Stimulated activated naive CD8-positive, alpha-beta T cell treated with anti-CD3 and anti-CD28 coated beads, Interleukin-15, amount 100 ng/mL, for 72 hours (primary cell): ENCODE results near the gene FOXK1.
"Not testable (repeated sequence)": the region's sequence is repeated elsewhere in the genome, so short reads cannot be mapped to it uniquely, and the experiment has no call there.

Experiments
- ATAC-seq: fragments of 150-1000 bp; cut with Tn5 transposase; 2 replicates; pipeline ENCODE4 v1.10.0; 2021; ENCODE audit warnings: mild to moderate bottlenecking, moderate library complexity
- DNase-seq, 2 donors: peaks; one replicate each; pipeline ENCODE4 v3.0.0; 2021 to 2022
- H3K27ac Mint-ChIP-seq, 2 donors: one replicate each; pipeline ENCODE4 v1.8.0; 2022; ENCODE audit warnings: mild to moderate bottlenecking in 2 of 2, mixed read lengths in 2 of 2, moderate library complexity in 2 of 2
- H3K27me3 Mint-ChIP-seq: one replicate; pipeline ENCODE4 v1.8.0; 2022; ENCODE audit warnings: mixed read lengths
- H3K4me1 Mint-ChIP-seq: one replicate; pipeline ENCODE4 v1.8.0; 2022; ENCODE audit warnings: mild to moderate bottlenecking, mixed read lengths
- H3K4me3 Mint-ChIP-seq, 2 donors: one replicate each; pipeline ENCODE4 v1.8.0; 2022; ENCODE audit warnings: mild to moderate bottlenecking in 2 of 2, mixed read lengths in 2 of 2, moderate library complexity in 1 of 2
- H3K9me3 Mint-ChIP-seq, 2 donors: one replicate each; pipeline ENCODE4 v1.8.0; 2022; ENCODE audit warnings: mixed read lengths in 2 of 2

FOXK1 gene

GRCh38 chr7:4657640-4658417, 24.3 kb upstream of the FOXK1 start:
- Mint-ChIP-seq H3K4me3 (no peak overlapping the region), H3K4me1 (no peaks in the 10 kb centered on the region), H3K9me3 (peaks cover 13 to 33% of the 10 kb centered on the region in 2 donors), H3K27ac (no peak overlapping the region), H3K27me3 (no peaks in the 10 kb centered on the region)
- no peak for DNase-seq
- ATAC-seq: no peak

GRCh38 chr7:4659551-4660286, 22.4 kb upstream of the FOXK1 start:
- Mint-ChIP-seq H3K9me3 (peaks cover 13 to 33% of the 10 kb centered on the region in 2 donors), H3K4me3 (no peak overlapping the region), H3K4me1 (peaks cover 8% of the 10 kb centered on the region), H3K27me3 (no peaks in the 10 kb centered on the region), H3K27ac (no peak overlapping the region)
- DNase-seq (peak in 1 of 2 donors; percentile 17), ATAC-seq (no peak)

GRCh38 chr7:4661871-4662270, 20.2 kb upstream of the FOXK1 start:
- H3K27me3 Mint-ChIP-seq: no peaks in the 10 kb centered on the region
- H3K4me3 Mint-ChIP-seq: no peak overlapping the region
- DNase-seq: no peak
- peaks cover 13 to 33% of the 10 kb centered on the region in 2 donors for H3K9me3 Mint-ChIP-seq
- no peak overlapping the region for H3K27ac Mint-ChIP-seq
- peaks cover 8% of the 10 kb centered on the region for H3K4me1 Mint-ChIP-seq
- no peak for ATAC-seq

GRCh38 chr7:4663239-4664018, 18.7 kb upstream of the FOXK1 start:
- peaks cover 8% of the 10 kb centered on the region for H3K4me1 Mint-ChIP-seq
- H3K4me3 Mint-ChIP-seq: no peak overlapping the region
- DNase-seq (no peak), ATAC-seq (peak; percentile 64)
- H3K27me3 Mint-ChIP-seq: no peaks in the 10 kb centered on the region
- H3K9me3 Mint-ChIP-seq: peaks cover 13 to 23% of the 10 kb centered on the region in 2 donors
- no peak overlapping the region for H3K27ac Mint-ChIP-seq

- no peak for ATAC-seq
- no peak for DNase-seq
- H3K27ac Mint-ChIP-seq: peak overlapping the region in 1 of 2 donors; percentile 1
- H3K27me3 Mint-ChIP-seq: no peaks in the 10 kb centered on the region
- peaks cover 8% of the 10 kb centered on the region for H3K4me1 Mint-ChIP-seq
- no peak overlapping the region for H3K4me3 Mint-ChIP-seq
- peaks cover 3 to 5% of the 10 kb centered on the region in 2 donors for H3K9me3 Mint-ChIP-seq
Measured at GRCh38 chr7:4665661-4666060, 16.4 kb upstream of the FOXK1 start.

GRCh38 chr7:4667776-4668509, 14.2 kb upstream of the FOXK1 start:
- Mint-ChIP-seq H3K4me3 (no peak overlapping the region), H3K27me3 (no peaks in the 10 kb centered on the region), H3K9me3 (peaks cover 0 to 5% of the 10 kb centered on the region in 2 donors), H3K27ac (no peak overlapping the region), H3K4me1 (peaks cover 8% of the 10 kb centered on the region)
- DNase-seq (no peak), ATAC-seq (no peak)

GRCh38 chr7:4668510-4668847, 13.6 kb upstream of the FOXK1 start:
- no peak overlapping the region for H3K27ac Mint-ChIP-seq
- DNase-seq: no peak
- H3K9me3 Mint-ChIP-seq: peaks cover 0 to 5% of the 10 kb centered on the region in 2 donors
- peaks cover 8% of the 10 kb centered on the region for H3K4me1 Mint-ChIP-seq
- no peak overlapping the region for H3K4me3 Mint-ChIP-seq
- no peak for ATAC-seq
- H3K27me3 Mint-ChIP-seq: no peaks in the 10 kb centered on the region

GRCh38 chr7:4670791-4671190, 11.3 kb upstream of the FOXK1 start:
- Mint-ChIP-seq H3K4me1 (no peaks in the 10 kb centered on the region), H3K27ac (no peak overlapping the region), H3K27me3 (no peaks in the 10 kb centered on the region), H3K9me3 (peaks cover 0 to 5% of the 10 kb centered on the region in 2 donors), H3K4me3 (no peak overlapping the region)
- ATAC-seq (no peak), DNase-seq (no peak)

- Mint-ChIP-seq H3K4me1 (peaks cover 4% of the 10 kb centered on the region), H3K27ac (peak overlapping the region in 1 of 2 donors; percentile 80), H3K4me3 (no peak overlapping the region), H3K27me3 (no peaks in the 10 kb centered on the region), H3K9me3 (peaks cover 0 to 1% of the 10 kb centered on the region in 2 donors)
- DNase-seq (no peak), ATAC-seq (no peak)
Measured at GRCh38 chr7:4675771-4676367, 6.2 kb upstream of the FOXK1 start.

- DNase-seq, H3K9me3 Mint-ChIP-seq, ATAC-seq, H3K4me3 Mint-ChIP-seq, H3K27me3 Mint-ChIP-seq, H3K27ac Mint-ChIP-seq: not testable (repeated sequence)
- H3K4me1 Mint-ChIP-seq: peaks cover 12% of the 10 kb centered on the region
Measured at GRCh38 chr7:4677518-4677917, 4.6 kb upstream of the FOXK1 start.

- H3K27me3 Mint-ChIP-seq: no peaks in the 10 kb centered on the region
- H3K27ac Mint-ChIP-seq: peak overlapping the region; percentile 84 to 88
- DNase-seq: peak; percentile 17 to 24
- no peaks in the 10 kb centered on the region for H3K9me3 Mint-ChIP-seq
- ATAC-seq: no peak
- peak overlapping the region; percentile 80 to 82 for H3K4me3 Mint-ChIP-seq
- peaks cover 35% of the 10 kb centered on the region for H3K4me1 Mint-ChIP-seq
Measured at GRCh38 chr7:4681218-4681851, 760 bp upstream of the FOXK1 start.

GRCh38 chr7:4682621-4683042, 537 bp downstream of the FOXK1 start:
- H3K4me3 Mint-ChIP-seq: peak overlapping the region; percentile 85 to 95
- peaks cover 48% of the 10 kb centered on the region for H3K4me1 Mint-ChIP-seq
- DNase-seq (peak; percentile 66), ATAC-seq (peak; percentile 48)
- H3K27me3 Mint-ChIP-seq: no peaks in the 10 kb centered on the region
- H3K9me3 Mint-ChIP-seq: no peaks in the 10 kb centered on the region
- no peak overlapping the region for H3K27ac Mint-ChIP-seq

GRCh38 chr7:4683043-4683883, 1.2 kb downstream of the FOXK1 start:
- H3K9me3 Mint-ChIP-seq: no peaks in the 10 kb centered on the region
- H3K4me1 Mint-ChIP-seq: peaks cover 54% of the 10 kb centered on the region
- peak overlapping the region; percentile 95 to 98 for H3K27ac Mint-ChIP-seq
- peak; percentile 19 to 46 for DNase-seq
- no peaks in the 10 kb centered on the region for H3K27me3 Mint-ChIP-seq
- ATAC-seq: peak; percentile 24
- peak overlapping the region; percentile 85 to 95 for H3K4me3 Mint-ChIP-seq
